HFFc6 (cell line): ENCODE measurements around the gene TRMU. TPM values are rescaled to one million over a fixed set of nuclear protein-coding genes. Genes with fewer than 3 reads are reported as not detected.

Source experiments
- DNase-seq: peaks from one replicate; pipeline ENCODE4 v3.0.0-alpha.2; 2018
- H3K27ac Mint-ChIP-seq: 2 replicates; pipeline ENCODE4 v1.8.0; 2020; ENCODE audit warnings: mild to moderate bottlenecking, mixed read lengths
- H3K27me3 Mint-ChIP-seq: 2 replicates; pipeline ENCODE4 v1.8.0; 2021; ENCODE audit warnings: mild to moderate bottlenecking, moderate library complexity, mixed read lengths; ENCODE audit not compliant: insufficient read depth
- H3K36me3 Mint-ChIP-seq: 2 replicates; pipeline ENCODE4 v1.8.0; 2021; ENCODE audit warnings: low read depth, mixed read lengths
- H3K4me1 Mint-ChIP-seq: 2 replicates; pipeline ENCODE4 v1.8.0; 2020; ENCODE audit warnings: low read depth, mixed read lengths
- H3K4me3 Mint-ChIP-seq: 2 replicates; pipeline ENCODE4 v1.8.0; 2020; ENCODE audit warnings: mild to moderate bottlenecking, moderate library complexity, mixed read lengths
- H3K9me3 Mint-ChIP-seq: 2 replicates; pipeline ENCODE4 v1.8.0; 2020; ENCODE audit warnings: mild to moderate bottlenecking, mixed read lengths
- CTCF ChIP-seq: fragments of 200-600 bp; sonication (generic); IDR thresholded peaks from 2 replicates; pipeline ENCODE4 v1.5.0; 2021; ENCODE audit warnings: antibody characterized with exemption, mild to moderate bottlenecking
- total RNA-seq, 6 experiments: library from RNA; stranded (reverse); fragmentation: NEBNext Ultra II Directional; extraction: Animal tissue kit (Norgen Biotek cat#: 25700); gene quantifications; 2 replicates in 1 of 6; 3 replicates in 5 of 6; pipeline ENCODE4 v1.2.3, GENCODE V29; 2021

Gene TRMU
- total RNA-seq, 6 experiments from 2014 or later, result 26.4 to 36.4 (median 32.4) TPM

GRCh38 chr22:46390105-46390651, 54.7 kb downstream of the TRMU start:
- DNase-seq, result no peak
- peaks cover 10% of the 10 kb centered on the region for H3K27me3 Mint-ChIP-seq
- no peaks in the 10 kb centered on the region for H3K9me3 Mint-ChIP-seq
- no peaks in the 10 kb centered on the region for H3K36me3 Mint-ChIP-seq
- H3K27ac Mint-ChIP-seq, result no peak overlapping the region
- no peak for TF ChIP-seq CTCF
- H3K4me1 Mint-ChIP-seq, result no peaks in the 10 kb centered on the region
- no peak overlapping the region for H3K4me3 Mint-ChIP-seq

GRCh38 chr22:46390652-46391301, 55.3 kb downstream of the TRMU start:
- Mint-ChIP-seq H3K27ac (no peak overlapping the region), H3K27me3 (peaks cover 13% of the 10 kb centered on the region), H3K4me3 (no peak overlapping the region), H3K9me3 (no peaks in the 10 kb centered on the region), H3K4me1 (no peaks in the 10 kb centered on the region), H3K36me3 (no peaks in the 10 kb centered on the region)
- no peak for DNase-seq
- no peak; the same call in 1 of the 2 replicates for TF ChIP-seq CTCF

GRCh38 chr22:46391486-46392136, 56.1 kb downstream of the TRMU start:
- Mint-ChIP-seq H3K27me3 (peaks cover 12% of the 10 kb centered on the region), H3K4me3 (no peak overlapping the region), H3K4me1 (no peaks in the 10 kb centered on the region), H3K9me3 (no peaks in the 10 kb centered on the region), H3K27ac (no peak overlapping the region), H3K36me3 (no peaks in the 10 kb centered on the region)
- no peak for TF ChIP-seq CTCF
- DNase-seq, result no peak

- TF ChIP-seq CTCF, result no peak
- peaks cover 9% of the 10 kb centered on the region for H3K27me3 Mint-ChIP-seq
- H3K36me3 Mint-ChIP-seq, result no peaks in the 10 kb centered on the region
- no peak overlapping the region for H3K4me3 Mint-ChIP-seq
- no peak for DNase-seq
- H3K9me3 Mint-ChIP-seq, result no peaks in the 10 kb centered on the region
- H3K4me1 Mint-ChIP-seq, result no peaks in the 10 kb centered on the region
- no peak overlapping the region for H3K27ac Mint-ChIP-seq
Measured at GRCh38 chr22:46392137-46392844, 56.8 kb downstream of the TRMU start.

GRCh38 chr22:46393873-46394272, 58.4 kb downstream of the TRMU start:
- no peak for DNase-seq
- H3K27me3 Mint-ChIP-seq, result peaks cover 9% of the 10 kb centered on the region
- TF ChIP-seq CTCF, result no peak
- no peak overlapping the region for H3K4me3 Mint-ChIP-seq
- H3K27ac Mint-ChIP-seq, result no peak overlapping the region
- no peaks in the 10 kb centered on the region for H3K36me3 Mint-ChIP-seq
- H3K9me3 Mint-ChIP-seq, result no peaks in the 10 kb centered on the region
- H3K4me1 Mint-ChIP-seq, result no peaks in the 10 kb centered on the region
